HEK293 (cell line): ENCODE measurements around the gene RPS6KA2.

Experiments
- CTCF ChIP-seq: fragments of 450-650 bp; formaldehyde crosslinking; IDR thresholded peaks from 2 replicates; pipeline ENCODE4 v1.5.1; 2016; ENCODE audit warnings: missing biosample characterization, missing genetic modification characterization
- GFI1B ChIP-seq: fragments of 450-650 bp; formaldehyde crosslinking; IDR thresholded peaks from 2 replicates; pipeline ENCODE4 v1.5.1; 2016; ENCODE audit warnings: missing biosample characterization, missing genetic modification characterization
- HOXC10 ChIP-seq: sonication (generic); formaldehyde crosslinking; IDR thresholded peaks from 2 replicates; pipeline ENCODE4 v1.8.1; 2023; ENCODE audit warnings: mild to moderate bottlenecking, missing genetic modification reagents
- IKZF3 ChIP-seq: fragments of 450-650 bp; IDR thresholded peaks from 2 replicates; pipeline ENCODE4 v1.5.0; 2018; ENCODE audit warnings: missing biosample characterization, mild to moderate bottlenecking, missing genetic modification characterization, moderate library complexity
- MEIS1 ChIP-seq: sonication (generic); formaldehyde crosslinking; IDR thresholded peaks from 2 replicates; pipeline ENCODE4 v1.8.1; 2022; ENCODE audit warnings: missing genetic modification reagents, mild to moderate bottlenecking, borderline replicate concordance
- OSR2 ChIP-seq: fragments of 450-650 bp; formaldehyde crosslinking; IDR thresholded peaks from 2 replicates; pipeline ENCODE4 v1.5.1; 2016; ENCODE audit warnings: missing biosample characterization, missing genetic modification characterization
- OVOL3 ChIP-seq: fragments of 450-650 bp; formaldehyde crosslinking; IDR thresholded peaks from 2 replicates; pipeline ENCODE4 v1.5.1; 2016; ENCODE audit warnings: missing biosample characterization, missing genetic modification characterization
- SETDB1 ChIP-seq: IDR thresholded peaks from one replicate; pipeline ENCODE4 v1.6.1; 2017; ENCODE audit warnings: mild to moderate bottlenecking, low read length, moderate library complexity, mixed read lengths; ENCODE audit not compliant: insufficient read length
- ZBTB10 ChIP-seq: fragments of 450-650 bp; formaldehyde crosslinking; IDR thresholded peaks from 2 replicates; pipeline ENCODE4 v1.5.1; 2016; ENCODE audit warnings: missing biosample characterization, missing genetic modification characterization
- ZEB2 ChIP-seq: fragments of 450-650 bp; formaldehyde crosslinking; IDR thresholded peaks from 2 replicates; pipeline ENCODE4 v1.5.1; 2016; ENCODE audit warnings: missing biosample characterization, missing genetic modification characterization
- ZNF112 ChIP-seq: fragments of 450-650 bp; formaldehyde crosslinking; IDR thresholded peaks from 2 replicates; pipeline ENCODE4 v1.5.0; 2017; ENCODE audit warnings: missing biosample characterization, missing genetic modification characterization
- ZNF274 ChIP-seq, 2 experiments: fragments of 200-500 bp in 1 of 2; fragments of 450-650 bp in 1 of 2; sonication (Bioruptor generic) in 1 of 2; formaldehyde crosslinking in 1 of 2; IDR thresholded peaks; 2 replicates each; pipeline versions ENCODE4 v1.5.1 to v1.6.1; 2014 to 2016; ENCODE audit warnings: borderline replicate concordance in 1 of 2, inconsistent platforms in 1 of 2, low read length in 1 of 2, missing biosample characterization in 1 of 2, missing genetic modification characterization in 1 of 2
- ZNF292 ChIP-seq: fragments of 450-650 bp; formaldehyde crosslinking; IDR thresholded peaks from 2 replicates; pipeline ENCODE4 v1.5.1; 2016; ENCODE audit warnings: low read depth, missing biosample characterization, missing genetic modification characterization, borderline replicate concordance
- ZNF302 ChIP-seq: fragments of 450-650 bp; formaldehyde crosslinking; IDR thresholded peaks from 2 replicates; pipeline ENCODE4 v1.5.1; 2016; ENCODE audit warnings: missing biosample characterization, missing genetic modification characterization, low read depth
- ZNF335 ChIP-seq: fragments of 450-650 bp; formaldehyde crosslinking; conservative IDR thresholded peaks from 2 replicates; pipeline ENCODE4 v1.5.1; 2016; ENCODE audit warnings: missing biosample characterization, missing genetic modification characterization
- ZNF37A ChIP-seq: fragments of 450-650 bp; IDR thresholded peaks from 2 replicates; pipeline ENCODE4 v1.5.1; 2018; ENCODE audit warnings: missing biosample characterization, missing genetic modification characterization
- ZNF391 ChIP-seq: fragments of 450-650 bp; formaldehyde crosslinking; IDR thresholded peaks from 2 replicates; pipeline ENCODE4 v1.5.1; 2016; ENCODE audit warnings: low read depth, missing biosample characterization, missing genetic modification characterization, borderline replicate concordance
- ZNF433 ChIP-seq: fragments of 450-650 bp; formaldehyde crosslinking; IDR thresholded peaks from 2 replicates; pipeline ENCODE4 v1.5.1; 2016; ENCODE audit warnings: missing biosample characterization, missing genetic modification characterization, low read depth
- ZNF48 ChIP-seq: fragments of 450-650 bp; formaldehyde crosslinking; IDR thresholded peaks from 2 replicates; pipeline ENCODE4 v1.5.1; 2016; ENCODE audit warnings: missing biosample characterization, missing genetic modification characterization
- ZNF514 ChIP-seq: fragments of 450-650 bp; formaldehyde crosslinking; IDR thresholded peaks from 2 replicates; pipeline ENCODE4 v1.5.1; 2016; ENCODE audit warnings: missing biosample characterization, missing genetic modification characterization
- ZNF521 ChIP-seq: fragments of 450-650 bp; formaldehyde crosslinking; IDR thresholded peaks from 2 replicates; pipeline ENCODE4 v1.5.1; 2017; ENCODE audit warnings: missing biosample characterization, mild to moderate bottlenecking, missing genetic modification characterization
- ZNF544 ChIP-seq: fragments of 450-650 bp; formaldehyde crosslinking; IDR thresholded peaks from 2 replicates; pipeline ENCODE4 v1.5.0; 2017; ENCODE audit warnings: missing biosample characterization, missing genetic modification characterization
- ZNF548 ChIP-seq: fragments of 450-650 bp; formaldehyde crosslinking; IDR thresholded peaks from 2 replicates; pipeline ENCODE4 v1.5.1; 2016; ENCODE audit warnings: missing biosample characterization, missing genetic modification characterization
- ZNF555 ChIP-seq: fragments of 450-650 bp; formaldehyde crosslinking; conservative IDR thresholded peaks from 2 replicates; pipeline ENCODE4 v1.5.1; 2017; ENCODE audit warnings: missing biosample characterization, mild to moderate bottlenecking, missing genetic modification characterization, inconsistent platforms
- ZNF558 ChIP-seq: fragments of 450-650 bp; formaldehyde crosslinking; IDR thresholded peaks from 2 replicates; pipeline ENCODE4 v1.5.1; 2016; ENCODE audit warnings: missing biosample characterization, missing genetic modification characterization
- ZNF610 ChIP-seq: fragments of 450-650 bp; formaldehyde crosslinking; IDR thresholded peaks from 2 replicates; pipeline ENCODE4 v1.5.1; 2016; ENCODE audit warnings: missing biosample characterization, missing genetic modification characterization, borderline replicate concordance
- ZNF76 ChIP-seq: fragments of 450-650 bp; formaldehyde crosslinking; IDR thresholded peaks from 2 replicates; pipeline ENCODE4; 2016; ENCODE audit warnings: low read depth, missing biosample characterization, missing genetic modification characterization, borderline replicate concordance
- ZNF776 ChIP-seq: fragments of 450-650 bp; formaldehyde crosslinking; IDR thresholded peaks from 2 replicates; pipeline ENCODE4 v1.5.0; 2017; ENCODE audit warnings: missing biosample characterization, missing genetic modification characterization, borderline replicate concordance
- ZSCAN5A ChIP-seq: fragments of 450-650 bp; formaldehyde crosslinking; IDR thresholded peaks from 2 replicates; pipeline ENCODE4 v1.5.1; 2016; ENCODE audit warnings: missing biosample characterization, missing genetic modification characterization

The RPS6KA2 gene

GRCh38 chr6:166402582-166403277, 224.3 kb downstream of the RPS6KA2 start (continued):
- peak; percentile 76 for TF ChIP-seq ZNF548
- TF ChIP-seq ZSCAN5A (tag by site-specific recombination) = no peak
- no peak for TF ChIP-seq ZNF76 (tag by site-specific recombination)
- TF ChIP-seq ZNF544 (tag by site-specific recombination) = no peak
- TF ChIP-seq ZNF391 (tag by site-specific recombination) = no peak
- no peak for TF ChIP-seq MEIS1 (CRISPR knock-in tag)
- TF ChIP-seq ZNF112 (tag by site-specific recombination) = no peak
- no peak for TF ChIP-seq CTCF (tag by site-specific recombination)
- TF ChIP-seq ZNF48 (tag by site-specific recombination) = no peak
- TF ChIP-seq ZNF37A (tag by site-specific recombination) = no peak
- no peak for TF ChIP-seq ZNF776 (tag by site-specific recombination)
- no peak for TF ChIP-seq ZNF292 (tag by site-specific recombination)
- TF ChIP-seq SETDB1 = no peak
- peak; percentile 44; the same call in 1 of the 2 replicates for TF ChIP-seq IKZF3 (tag by site-specific recombination)
- no peak for TF ChIP-seq OVOL3 (tag by site-specific recombination)
- peak; percentile 86 for TF ChIP-seq OSR2 (tag by site-specific recombination)
- no peak for TF ChIP-seq ZNF514
- TF ChIP-seq ZNF558 (tag by site-specific recombination) = no peak
- no peak for TF ChIP-seq ZNF433
- no peak for TF ChIP-seq ZNF302 (tag by site-specific recombination)
- TF ChIP-seq GFI1B (tag by site-specific recombination) = no peak
- TF ChIP-seq HOXC10 (CRISPR knock-in tag) = no peak
- TF ChIP-seq ZNF610 (tag by site-specific recombination) = 0 out of 2 replicates have a peak, but pooled peaks have one; percentile 20
- TF ChIP-seq ZNF335 (tag by site-specific recombination) = peak; percentile 90
- no peak for TF ChIP-seq ZNF521 (tag by site-specific recombination)
- TF ChIP-seq ZEB2 = peak; percentile 69; the same call in 1 of the 2 replicates
- TF ChIP-seq ZNF555 (tag by site-specific recombination) = no peak
- no peak for TF ChIP-seq ZNF274 (IDR thresholded peaks at IDR 0.05; ENCODE audit: low read length)
- TF ChIP-seq ZNF274 (tag by site-specific recombination; IDR thresholded peaks at IDR 0.05; ENCODE audit: borderline replicate concordance) = no peak
- no peak for TF ChIP-seq ZBTB10
